Stomach smooth muscle (tissue), 2 donors: Measurements from ENCODE around the gene NEURL4.
"Not testable (repeated sequence)": the region's sequence is repeated elsewhere in the genome, so short reads cannot be mapped to it uniquely, and the experiment has no call there.

Source experiments
- H3K27ac ChIP-seq: one replicate; pipeline ENCODE4 v1.7.0; 2013; ENCODE audit warnings: mild to moderate bottlenecking, low read length, inconsistent platforms
- H3K27me3 ChIP-seq, 2 donors: one replicate each; pipeline ENCODE4 v1.7.0; 2013; ENCODE audit warnings: low read length in 2 of 2; ENCODE audit not compliant: insufficient read depth in 2 of 2, control insufficient read depth in 1 of 2
- H3K36me3 ChIP-seq, 2 donors: one replicate each; pipeline ENCODE4 v1.7.0; 2013; ENCODE audit warnings: low read length in 2 of 2; ENCODE audit not compliant: control insufficient read depth in 2 of 2, insufficient read depth in 2 of 2
- H3K4me1 ChIP-seq: one replicate; pipeline ENCODE4 v1.7.0; 2013; ENCODE audit warnings: low read length; ENCODE audit not compliant: control insufficient read depth, insufficient read depth
- H3K4me3 ChIP-seq, 2 donors: one replicate each; pipeline ENCODE4 v1.7.0; 2013; ENCODE audit warnings: low read length in 2 of 2
- H3K9ac ChIP-seq, 2 donors: one replicate each; pipeline ENCODE4 v1.7.0; 2013; ENCODE audit warnings: low read length in 2 of 2, mild to moderate bottlenecking in 1 of 2
- H3K9me3 ChIP-seq, 2 donors: one replicate each; pipeline ENCODE4 v1.7.0; 2013; ENCODE audit warnings: low read length in 2 of 2; ENCODE audit not compliant: control insufficient read depth in 2 of 2
- donor health status: healthy.
- donor health status: Pancreatic carcinoma.

The NEURL4 gene

DNA sequence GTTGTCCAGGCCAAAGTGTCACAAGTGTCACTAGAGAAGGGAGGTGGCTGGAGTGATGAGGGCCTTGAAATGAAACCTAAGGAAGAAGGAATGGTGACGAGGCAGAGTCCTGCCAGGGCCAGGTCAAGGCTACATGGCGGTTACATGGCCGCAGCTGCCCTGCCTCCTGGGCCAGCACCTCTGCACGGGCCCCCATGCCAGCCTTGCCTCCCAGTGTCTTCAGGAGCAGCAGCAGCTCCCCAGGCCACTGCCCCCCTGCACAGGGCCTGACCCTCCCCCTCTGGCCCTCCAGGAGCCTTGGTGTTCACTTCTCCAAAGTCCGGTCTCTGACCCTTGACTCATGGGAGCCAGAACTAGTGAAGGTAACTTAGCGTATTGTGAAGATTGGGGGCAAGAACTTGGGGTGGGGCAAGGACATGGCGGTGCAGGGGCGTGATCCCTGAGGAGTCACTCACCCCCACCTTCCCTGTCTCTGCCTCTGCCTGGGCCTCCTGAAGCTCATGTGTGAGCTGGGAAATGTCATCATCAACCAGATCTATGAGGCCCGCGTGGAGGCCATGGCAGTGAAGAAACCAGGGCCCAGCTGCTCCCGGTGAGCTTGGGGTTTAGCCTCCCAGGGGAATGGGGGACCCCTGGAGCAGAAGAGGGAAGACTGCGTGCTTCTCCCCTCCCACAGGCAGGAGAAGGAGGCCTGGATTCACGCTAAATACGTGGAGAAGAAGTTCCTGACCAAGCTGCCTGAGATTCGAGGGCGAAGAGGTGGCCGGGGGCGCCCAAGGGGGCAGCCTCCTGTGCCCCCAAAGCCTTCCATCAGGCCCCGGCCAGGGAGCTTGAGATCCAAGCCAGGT, 18.7 kb upstream of the NEURL4 start:
- Histone ChIP-seq H3K9ac (no peak overlapping the region), H3K27ac (no peak overlapping the region), H3K4me1 (peaks cover 29% of the 10 kb centered on the region), H3K9me3 (no peaks in the 10 kb centered on the region), H3K4me3 (no peak overlapping the region), H3K27me3 (peaks cover 3 to 10% of the 10 kb centered on the region in 2 donors), H3K36me3 (no peaks in the 10 kb centered on the region)

DNA sequence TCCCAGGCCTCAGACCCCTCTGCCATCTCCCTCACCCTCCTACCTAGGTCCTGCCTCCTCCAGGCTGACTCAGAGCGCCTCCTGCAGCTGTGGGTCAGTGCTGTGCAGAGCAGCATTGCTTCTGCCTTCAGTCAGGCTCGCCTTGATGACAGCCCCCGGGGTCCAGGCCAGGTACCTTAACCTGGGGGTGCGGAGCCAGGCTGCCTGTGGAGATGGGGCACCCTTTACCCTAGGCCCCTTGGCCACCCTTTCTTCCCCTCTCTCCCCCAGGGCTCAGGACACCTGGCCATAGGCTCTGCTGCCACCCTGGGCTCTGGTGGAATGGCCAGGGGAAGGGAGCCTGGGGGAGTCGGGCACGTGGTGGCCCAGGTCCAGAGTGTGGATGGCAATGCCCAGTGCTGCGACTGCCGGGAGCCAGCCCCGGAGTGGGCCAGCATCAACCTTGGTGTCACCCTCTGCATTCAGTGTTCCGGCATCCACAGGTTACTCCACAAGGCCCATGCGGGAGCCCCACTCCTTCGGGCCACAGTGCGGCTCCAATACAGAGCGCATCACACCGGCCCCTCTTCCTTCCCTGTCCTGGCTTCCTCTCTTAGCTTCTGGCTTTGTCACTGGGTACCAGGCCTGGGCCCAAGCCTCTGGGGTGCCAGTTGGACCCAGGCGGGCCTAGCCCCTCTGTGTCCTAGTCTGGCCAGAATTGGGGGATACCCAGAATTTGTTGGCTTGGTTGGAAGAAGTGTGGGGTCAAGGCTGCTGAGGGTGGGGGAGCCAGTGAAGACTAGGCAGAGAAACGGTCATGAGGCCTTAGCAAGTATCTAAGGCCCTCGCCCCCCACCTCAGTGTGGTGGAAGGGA, 17.9 kb upstream of the NEURL4 start:
- Histone ChIP-seq H3K4me1 (peaks cover 22% of the 10 kb centered on the region), H3K4me3 (no peak overlapping the region), H3K27me3 (peaks cover 3 to 11% of the 10 kb centered on the region in 2 donors), H3K27ac (no peak overlapping the region), H3K9ac (no peak overlapping the region), H3K36me3 (no peaks in the 10 kb centered on the region), H3K9me3 (no peaks in the 10 kb centered on the region)

DNA sequence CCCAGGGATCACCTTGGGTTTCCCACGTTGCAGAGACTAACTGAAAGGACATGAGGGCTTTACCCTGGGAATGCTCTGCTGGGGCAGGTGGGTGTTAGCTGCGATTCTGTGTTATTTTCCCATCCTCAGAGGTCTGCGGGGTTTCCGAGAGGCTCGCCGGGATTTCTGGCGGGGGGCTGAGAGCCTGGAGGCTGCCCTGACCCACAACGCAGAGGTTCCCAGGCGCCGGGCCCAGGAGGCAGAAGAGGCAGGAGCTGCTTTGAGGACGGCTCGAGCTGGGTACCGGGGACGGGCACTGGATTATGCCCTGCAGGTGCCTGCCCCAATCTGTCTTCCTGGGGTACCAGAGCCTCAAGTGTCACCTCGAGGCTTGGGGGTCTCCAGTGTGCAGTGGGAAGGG, 14.1 kb upstream of the NEURL4 start:
- Histone ChIP-seq H3K27ac (no peak overlapping the region), H3K4me3 (no peak overlapping the region), H3K9me3 (no peaks in the 10 kb centered on the region), H3K27me3 (peaks cover 7 to 18% of the 10 kb centered on the region in 2 donors), H3K4me1 (no peaks in the 10 kb centered on the region), H3K9ac (no peak overlapping the region), H3K36me3 (no peaks in the 10 kb centered on the region)

DNA sequence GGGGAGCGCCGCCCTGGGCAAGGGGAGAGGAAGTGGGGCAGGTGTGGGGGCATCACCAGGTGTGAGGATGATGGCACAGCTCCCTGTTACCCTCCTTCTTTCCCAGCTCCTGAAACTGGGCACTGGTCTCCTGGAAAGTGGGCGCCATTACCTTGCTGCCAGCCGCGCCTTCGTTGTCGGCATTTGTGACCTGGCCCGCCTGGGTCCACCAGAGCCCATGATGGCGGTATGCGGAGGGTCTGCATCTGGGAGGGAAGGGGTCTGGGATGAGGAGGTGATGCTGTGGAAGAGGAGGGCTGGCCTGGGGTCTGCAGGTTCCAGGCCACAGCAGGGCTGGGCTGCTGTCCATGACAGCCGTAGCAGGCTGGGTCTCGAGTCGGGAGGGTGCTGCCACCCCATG, 12.7 kb upstream of the NEURL4 start:
- Histone ChIP-seq H3K27me3 (peaks cover 10 to 23% of the 10 kb centered on the region in 2 donors), H3K27ac (no peak overlapping the region), H3K9ac (no peak overlapping the region), H3K36me3 (no peaks in the 10 kb centered on the region), H3K4me3 (no peak overlapping the region), H3K9me3 (no peaks in the 10 kb centered on the region), H3K4me1 (no peaks in the 10 kb centered on the region)

DNA sequence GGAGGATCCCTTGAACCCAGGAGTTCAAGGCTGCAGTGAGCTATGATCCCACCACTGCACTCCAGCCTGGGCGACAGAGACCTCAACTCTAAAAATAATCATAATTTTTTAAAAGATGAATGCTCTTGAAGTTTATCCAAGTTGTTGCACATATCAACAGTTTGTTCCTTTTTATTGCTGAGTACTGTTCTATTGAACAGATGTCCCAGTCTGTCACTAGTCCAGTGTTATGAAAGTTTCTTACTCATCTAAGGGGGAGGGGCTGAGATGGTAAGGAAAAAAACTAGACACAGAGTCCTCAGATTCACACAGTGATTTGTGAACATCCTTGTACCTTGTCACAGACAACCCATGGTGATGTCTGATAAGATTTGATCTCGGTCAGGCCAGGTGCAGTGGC, 11.0 kb upstream of the NEURL4 start:
- Histone ChIP-seq H3K27me3 (peaks cover 14 to 27% of the 10 kb centered on the region in 2 donors), H3K27ac (no peak overlapping the region), H3K4me3 (no peak overlapping the region), H3K9me3 (no peaks in the 10 kb centered on the region), H3K4me1 (no peaks in the 10 kb centered on the region), H3K36me3 (no peaks in the 10 kb centered on the region), H3K9ac (no peak overlapping the region)

DNA sequence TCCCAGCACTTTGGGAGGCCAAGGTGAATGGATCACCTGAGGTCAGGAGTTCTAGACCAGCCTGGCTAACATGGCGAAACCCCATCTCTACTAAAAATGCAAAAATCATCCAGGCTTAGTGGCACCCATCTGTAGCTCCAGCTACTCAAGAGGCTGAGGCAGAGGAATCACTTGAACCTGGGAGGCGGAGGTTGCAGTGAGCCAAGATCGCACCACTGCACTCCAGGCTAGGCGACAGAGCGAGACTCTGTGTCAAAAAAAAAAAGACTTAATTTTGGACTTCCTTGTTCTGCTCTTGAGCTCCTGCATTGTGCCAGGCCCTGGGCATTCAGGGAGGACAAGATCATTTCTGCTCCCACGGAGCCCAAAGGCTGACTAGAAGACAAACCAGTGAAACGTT, 8.5 kb upstream of the NEURL4 start:
- not testable (repeated sequence) for H3K9me3 ChIP-seq, H3K36me3 ChIP-seq, H3K4me3 ChIP-seq, H3K27ac ChIP-seq, H3K4me1 ChIP-seq, H3K9ac ChIP-seq
- H3K27me3 ChIP-seq, result peaks cover 15 to 20% of the 10 kb centered on the region in 2 donors

DNA sequence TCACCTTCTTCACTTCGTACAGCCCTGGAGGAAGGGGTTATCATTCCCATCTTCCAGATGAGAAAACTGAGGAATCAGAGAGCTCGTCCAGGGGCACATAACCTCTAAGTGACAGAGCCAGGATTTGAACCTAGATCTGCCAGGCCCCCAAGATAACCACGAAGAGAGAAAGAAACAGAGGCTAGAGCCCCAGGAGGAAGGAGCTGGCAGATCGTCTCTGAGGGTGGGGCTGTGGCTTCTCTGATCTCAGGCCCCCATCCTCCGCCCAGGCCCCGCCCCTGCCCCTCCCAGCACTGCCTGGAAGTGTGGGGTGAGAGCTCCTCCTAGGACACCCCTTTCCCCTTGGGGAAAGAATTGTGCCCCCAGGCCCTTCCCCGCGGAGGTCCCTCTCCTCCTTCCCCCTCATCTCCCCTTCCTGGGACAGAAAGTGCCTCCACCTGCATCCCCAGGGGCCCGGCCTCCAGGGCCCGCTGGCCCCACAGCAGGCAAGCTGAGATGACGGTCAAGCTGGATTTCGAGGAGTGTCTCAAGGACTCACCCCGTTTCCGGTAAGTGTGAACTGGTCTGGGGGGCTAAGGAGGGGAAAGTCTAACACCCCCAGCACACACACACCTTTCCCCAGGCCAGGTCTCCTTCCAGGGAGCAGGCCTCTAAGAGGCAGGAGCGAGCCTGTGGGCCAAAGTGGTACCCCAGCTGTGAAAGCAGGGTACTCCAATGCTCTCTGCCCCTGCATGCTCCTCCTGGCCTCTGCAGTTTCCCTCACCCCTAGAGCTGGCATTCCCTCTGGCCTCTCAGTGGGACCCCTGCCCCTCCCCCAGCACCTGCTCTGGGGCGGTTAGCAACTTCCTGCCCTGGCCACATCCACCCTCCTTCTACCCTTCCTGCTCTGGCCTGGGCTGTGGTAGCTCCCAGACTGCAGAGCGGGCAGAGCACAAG, 7.4 kb upstream of the NEURL4 start, which contains the start of gene ACAP1:
Gene ACAP1 (plus strand): TSS at position 290 of the 936 bp plus-strand sequence. CDS start 206 bp downstream, at position 496.
- Histone ChIP-seq H3K36me3 (no peaks in the 10 kb centered on the region), H3K9ac (no peak within 1 kb of the TSS), H3K4me3 (no peak within 1 kb of the TSS), H3K27me3 (peaks cover 12 to 14% of the 10 kb centered on the region in 2 donors), H3K27ac (no peak within 1 kb of the TSS), H3K9me3 (no peaks in the 10 kb centered on the region), H3K4me1 (no peaks in the 10 kb centered on the region)

DNA sequence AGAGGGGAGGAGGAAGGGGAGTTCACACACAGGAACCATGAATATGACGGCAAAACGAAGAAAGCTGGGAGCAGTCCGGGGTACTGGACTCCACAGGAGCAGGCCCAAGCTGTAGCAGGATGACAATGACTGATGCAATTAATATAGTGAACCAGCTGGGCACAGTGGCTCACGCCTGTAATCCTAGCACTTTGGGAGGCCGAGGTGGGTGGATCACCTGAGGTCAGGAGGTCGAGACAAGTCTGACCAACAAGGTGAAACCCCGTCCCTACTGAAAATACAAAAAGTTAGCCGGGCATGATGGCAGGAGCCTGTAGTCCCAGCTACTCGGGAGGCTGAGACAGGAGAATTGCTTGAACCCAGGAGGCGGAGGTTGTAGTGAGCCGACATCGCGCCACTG, 6.6 kb upstream of the NEURL4 start:
- not testable (repeated sequence) for H3K4me3 ChIP-seq, H3K27ac ChIP-seq, H3K4me1 ChIP-seq, H3K36me3 ChIP-seq, H3K9me3 ChIP-seq, H3K9ac ChIP-seq
- H3K27me3 ChIP-seq, result peaks cover 11 to 12% of the 10 kb centered on the region in 2 donors

DNA sequence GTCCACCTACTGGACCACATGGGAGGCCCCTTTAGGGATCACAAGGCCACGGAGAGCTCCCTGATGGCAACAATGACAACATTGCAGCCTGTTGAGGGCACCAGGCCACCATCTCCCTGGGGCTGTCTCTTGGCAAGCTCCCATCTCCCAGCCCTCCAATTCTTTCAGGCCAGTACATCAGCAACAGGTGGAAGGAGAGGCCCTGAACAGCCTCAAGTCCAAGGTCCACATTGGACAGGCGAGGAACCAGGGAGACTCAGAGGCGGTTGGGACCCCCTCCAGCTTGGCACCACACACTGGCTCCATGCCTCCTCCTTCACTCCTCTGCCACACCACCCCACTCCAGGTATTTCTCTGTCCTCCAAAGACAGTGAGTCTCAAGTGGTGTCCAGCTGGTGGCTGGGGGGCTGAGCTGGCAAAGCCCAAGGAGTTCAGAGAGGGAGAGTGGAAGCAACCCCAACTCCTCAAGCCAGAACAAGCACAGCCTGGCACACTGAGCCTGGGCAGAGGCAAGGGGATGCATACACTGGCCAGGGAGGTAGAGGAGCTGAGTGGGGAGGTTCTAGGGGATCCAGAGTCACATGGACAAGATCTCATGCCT, 5.9 kb upstream of the NEURL4 start:
- peaks cover 11 to 12% of the 10 kb centered on the region in 2 donors for H3K27me3 ChIP-seq
- no peak overlapping the region for H3K27ac ChIP-seq

DNA sequence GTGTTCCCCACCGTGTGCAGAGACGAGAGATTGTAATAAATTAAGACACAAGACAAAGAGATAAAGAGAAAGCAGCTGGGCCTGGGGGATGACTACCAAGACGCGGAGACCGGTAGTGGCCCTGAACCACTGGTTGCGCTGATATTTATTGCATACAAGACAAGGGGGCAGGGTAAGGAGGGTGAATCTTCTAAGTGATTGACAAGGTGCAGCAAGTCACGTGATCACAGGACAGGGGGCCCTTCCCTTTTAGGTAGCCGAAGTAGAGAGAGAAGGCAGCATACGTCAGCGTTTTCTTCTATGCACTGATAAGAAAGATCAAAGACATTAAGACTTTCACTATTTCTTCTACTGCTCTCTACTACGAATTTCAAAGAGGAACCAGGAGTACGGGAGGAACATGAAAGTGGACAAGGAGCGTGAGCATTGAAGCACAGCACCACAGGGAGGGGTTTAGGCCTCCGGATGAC, 3.5 kb upstream of the NEURL4 start:
- not testable (repeated sequence) for H3K36me3 ChIP-seq, H3K9me3 ChIP-seq, H3K4me3 ChIP-seq, H3K27ac ChIP-seq, H3K9ac ChIP-seq
- Histone ChIP-seq H3K27me3 (peaks cover 11 to 12% of the 10 kb centered on the region in 2 donors), H3K4me1 (peaks cover 22% of the 10 kb centered on the region)

More for the DNA sequence above, 5.9 kb upstream of the NEURL4 start:
- Histone ChIP-seq H3K9ac (no peak overlapping the region), H3K9me3 (no peaks in the 10 kb centered on the region), H3K4me3 (no peak overlapping the region), H3K4me1 (peaks cover 7% of the 10 kb centered on the region), H3K36me3 (no peaks in the 10 kb centered on the region)
